DND-41 (cell line): ENCODE data around the gene EPB41L4A.

Source experiments
- ATAC-seq: fragments of 200-7000 bp; cut with Tn5 transposase; 3 replicates; pipeline ENCODE4 v1.9.1; 2021; ENCODE audit warnings: low read depth; ENCODE audit not compliant: insufficient read depth
- DNase-seq: peaks from one replicate; pipeline ENCODE4 v3.0.0-alpha.2; 2020
- H2AFZ ChIP-seq: 2 replicates; pipeline ENCODE4 v1.6.0; 2012; ENCODE audit warnings: low read depth, low read length
- H3K27ac ChIP-seq: 2 replicates; pipeline ENCODE4 v1.5.1; 2012; ENCODE audit warnings: low read length, inconsistent platforms
- H3K27me3 ChIP-seq: fragments of 200-600 bp; sonication (generic); 2 replicates; pipeline ENCODE4 v1.6.0; 2012; ENCODE audit warnings: low read length, mild to moderate bottlenecking, inconsistent platforms; ENCODE audit not compliant: insufficient read depth, poor library complexity
- H3K36me3 ChIP-seq: 2 replicates; pipeline ENCODE4 v1.5.1; 2012; ENCODE audit warnings: low read length, inconsistent platforms; ENCODE audit not compliant: insufficient read depth
- H3K4me1 ChIP-seq: 2 replicates; pipeline ENCODE4 v1.5.1; 2012; ENCODE audit warnings: mild to moderate bottlenecking, low read length; ENCODE audit not compliant: insufficient read depth
- H3K4me2 ChIP-seq: 2 replicates; pipeline ENCODE4 v1.6.0; 2012; ENCODE audit warnings: mild to moderate bottlenecking, moderate library complexity, low read length, inconsistent platforms; ENCODE audit not compliant: insufficient read depth
- H3K4me3 ChIP-seq, 2 experiments: fragments of 200-600 bp in 1 of 2; shearing (Covaris generic) in 1 of 2; 2 replicates each; pipeline ENCODE4 v1.5.1; 2012 to 2016; ENCODE audit warnings: inconsistent platforms in 2 of 2, low read length in 2 of 2, mild to moderate bottlenecking in 2 of 2, low read depth in 1 of 2, moderate library complexity in 1 of 2
- H3K79me2 ChIP-seq: 2 replicates; pipeline ENCODE4 v1.6.0; 2012; ENCODE audit warnings: low read length, inconsistent platforms; ENCODE audit not compliant: insufficient read depth
- H3K9ac ChIP-seq: 2 replicates; pipeline ENCODE4 v1.6.0; 2012; ENCODE audit warnings: low read depth, mild to moderate bottlenecking, inconsistent platforms, low read length, moderate library complexity
- H3K9me3 ChIP-seq: 2 replicates; pipeline ENCODE4 v1.5.1; 2012; ENCODE audit warnings: low read length, moderate library complexity, mild to moderate bottlenecking, inconsistent platforms; ENCODE audit not compliant: insufficient read depth, severe bottlenecking
- H4K20me1 ChIP-seq: 2 replicates; pipeline ENCODE4 v1.6.0; 2012; ENCODE audit warnings: low read length; ENCODE audit not compliant: insufficient read depth
- CTCF ChIP-seq: IDR thresholded peaks from 2 replicates; pipeline ENCODE4 v1.5.1; 2012; ENCODE audit warnings: borderline replicate concordance, low read length, moderate library complexity, mild to moderate bottlenecking; ENCODE audit not compliant: poor library complexity, severe bottlenecking; ENCODE audit errors: extremely low read depth
- EZH2 ChIP-seq: IDR thresholded peaks from 3 replicates; pipeline ENCODE4 v1.6.1; 2012; ENCODE audit warnings: borderline replicate concordance, low read depth, mild to moderate bottlenecking, moderate library complexity, low read length, inconsistent platforms; ENCODE audit not compliant: severe bottlenecking

Gene EPB41L4A

GRCh38 chr5:112381521-112381920, 37.6 kb downstream of the EPB41L4A start:
- Histone ChIP-seq H3K27ac (no peak overlapping the region), H4K20me1 (no peaks in the 10 kb centered on the region), H3K36me3 (no peaks in the 10 kb centered on the region), H3K4me3 (no peak overlapping the region), H3K4me1 (no peaks in the 10 kb centered on the region), H3K9me3 (no peaks in the 10 kb centered on the region), H3K27me3 (peaks cover 6% of the 10 kb centered on the region), H3K4me2 (no peak overlapping the region), H3K79me2 (no peaks in the 10 kb centered on the region), H2AFZ (no peak overlapping the region), H3K9ac (no peak overlapping the region)
- DNase-seq (no peak), ATAC-seq (no peak)
- TF ChIP-seq CTCF (no peak), EZH2 (no peak)

- TF ChIP-seq CTCF (no peak), EZH2 (no peak)
Measured at GRCh38 chr5:112379542-112380325, 39.3 kb downstream of the EPB41L4A start.

GRCh38 chr5:112374818-112375217, 44.3 kb downstream of the EPB41L4A start:
- no peak for ATAC-seq
- no peak for DNase-seq
- H3K4me1 ChIP-seq, result no peaks in the 10 kb centered on the region
- no peak overlapping the region for H2AFZ ChIP-seq
- H3K4me2 ChIP-seq, result no peak overlapping the region
- H4K20me1 ChIP-seq, result no peaks in the 10 kb centered on the region
- no peak overlapping the region for H3K27ac ChIP-seq
- H3K9me3 ChIP-seq, result no peaks in the 10 kb centered on the region
- H3K4me3 ChIP-seq, result no peak overlapping the region
- H3K79me2 ChIP-seq, result no peaks in the 10 kb centered on the region
- H3K27me3 ChIP-seq, result peaks cover 8% of the 10 kb centered on the region
- TF ChIP-seq CTCF (no peak), EZH2 (no peak)
- no peak overlapping the region for H3K9ac ChIP-seq
- H3K36me3 ChIP-seq, result no peaks in the 10 kb centered on the region

More at GRCh38 chr5:112379542-112380325, 39.3 kb downstream of the EPB41L4A start:
- ATAC-seq (no peak), DNase-seq (no peak)
- Histone ChIP-seq H4K20me1 (no peaks in the 10 kb centered on the region), H3K36me3 (no peaks in the 10 kb centered on the region), H3K4me1 (no peaks in the 10 kb centered on the region), H3K4me2 (no peak overlapping the region), H3K79me2 (no peaks in the 10 kb centered on the region), H3K9me3 (no peaks in the 10 kb centered on the region), H3K27me3 (peaks cover 6% of the 10 kb centered on the region), H2AFZ (no peak overlapping the region), H3K27ac (no peak overlapping the region), H3K4me3 (no peak overlapping the region), H3K9ac (no peak overlapping the region)
